ENCODE data around the gene FGF6.

The FGF6 gene

DNA sequence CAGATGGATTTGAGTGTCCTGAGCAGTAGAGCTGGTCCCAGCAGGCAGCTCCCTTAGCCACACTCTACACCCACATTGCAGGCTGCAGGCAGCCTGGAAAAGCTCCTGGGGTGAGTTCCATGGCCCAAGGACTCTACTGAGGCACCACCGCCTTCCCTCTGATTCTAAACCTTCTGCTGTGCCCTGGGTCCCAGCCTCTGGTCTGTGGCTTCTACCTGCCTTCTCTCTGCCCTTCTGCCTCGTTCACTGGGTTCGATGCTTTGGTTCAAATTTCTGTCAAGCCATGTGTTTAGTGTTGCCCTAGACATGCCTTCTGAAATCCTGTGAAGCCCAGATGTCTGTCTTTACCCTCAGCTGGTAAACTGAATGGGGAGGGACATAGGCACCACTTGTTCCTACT is 1.5 kb upstream of the FGF6 start:
- DNase-seq (ENCODE audit: low read depth), result no peak

DNA sequence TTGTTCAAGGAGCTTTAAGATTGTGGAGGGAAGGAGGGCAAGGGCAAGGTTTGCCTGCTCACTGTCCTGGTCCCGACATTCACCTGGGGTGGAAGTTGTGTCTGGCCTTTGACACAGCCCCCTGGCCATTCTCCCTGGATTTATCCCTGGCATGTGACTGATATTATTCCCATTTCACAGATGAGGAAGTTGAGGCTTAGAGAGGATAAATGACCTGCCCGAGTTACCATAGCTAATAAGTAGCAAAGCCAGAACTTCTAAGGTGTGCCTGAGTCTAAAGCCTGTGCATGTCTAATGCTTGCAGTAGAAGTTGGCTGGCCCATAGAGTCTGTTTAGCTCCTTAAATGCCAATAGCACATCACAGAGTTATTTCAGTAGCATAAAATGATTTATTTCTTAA is 720 bp upstream of the FGF6 start:
- DNase-seq (ENCODE audit: low read depth), result no peak

DNA sequence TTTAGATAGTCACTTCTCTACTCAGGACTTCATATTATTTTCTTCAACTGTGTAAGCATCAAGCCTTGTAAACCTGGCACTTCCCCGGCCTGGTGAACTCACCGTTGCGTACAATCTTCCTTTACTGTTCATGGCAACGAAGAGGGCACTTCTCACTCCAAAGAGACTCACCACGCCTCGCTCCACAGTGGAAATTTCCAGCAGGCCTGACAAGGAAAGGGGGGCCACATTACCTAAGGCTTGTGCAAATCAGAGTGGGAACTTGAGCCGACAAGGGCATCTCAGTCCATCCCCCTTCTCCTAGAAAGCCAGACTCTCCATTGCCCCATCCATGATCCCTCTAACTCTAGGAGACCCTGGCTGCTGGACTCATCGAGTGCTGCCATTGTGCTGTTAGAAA is 1.6 kb downstream of the FGF6 start:
- DNase-seq (ENCODE audit: low read depth), result no peak

DNA sequence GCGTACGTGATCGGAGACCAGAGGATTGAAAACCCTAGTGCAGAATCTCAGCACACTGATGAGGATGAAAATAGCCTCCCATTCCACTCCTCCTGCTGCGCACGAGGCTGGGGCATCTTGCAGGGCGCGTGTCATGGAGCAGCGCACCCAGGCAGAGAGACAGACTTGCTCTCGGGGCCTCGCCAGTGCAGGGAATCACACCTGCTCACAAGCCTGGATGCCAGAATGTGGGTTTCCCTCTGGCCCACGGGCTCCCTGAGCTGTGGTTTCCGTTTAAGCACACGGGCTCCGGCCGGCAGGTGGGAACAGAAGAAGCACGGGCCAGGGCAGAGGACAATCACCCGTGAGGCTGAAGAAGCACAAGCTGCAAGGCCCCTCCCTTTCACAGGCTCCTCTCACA is 2.0 kb downstream of the FGF6 start:
- DNase-seq (ENCODE audit: low read depth), result no peak

DNA sequence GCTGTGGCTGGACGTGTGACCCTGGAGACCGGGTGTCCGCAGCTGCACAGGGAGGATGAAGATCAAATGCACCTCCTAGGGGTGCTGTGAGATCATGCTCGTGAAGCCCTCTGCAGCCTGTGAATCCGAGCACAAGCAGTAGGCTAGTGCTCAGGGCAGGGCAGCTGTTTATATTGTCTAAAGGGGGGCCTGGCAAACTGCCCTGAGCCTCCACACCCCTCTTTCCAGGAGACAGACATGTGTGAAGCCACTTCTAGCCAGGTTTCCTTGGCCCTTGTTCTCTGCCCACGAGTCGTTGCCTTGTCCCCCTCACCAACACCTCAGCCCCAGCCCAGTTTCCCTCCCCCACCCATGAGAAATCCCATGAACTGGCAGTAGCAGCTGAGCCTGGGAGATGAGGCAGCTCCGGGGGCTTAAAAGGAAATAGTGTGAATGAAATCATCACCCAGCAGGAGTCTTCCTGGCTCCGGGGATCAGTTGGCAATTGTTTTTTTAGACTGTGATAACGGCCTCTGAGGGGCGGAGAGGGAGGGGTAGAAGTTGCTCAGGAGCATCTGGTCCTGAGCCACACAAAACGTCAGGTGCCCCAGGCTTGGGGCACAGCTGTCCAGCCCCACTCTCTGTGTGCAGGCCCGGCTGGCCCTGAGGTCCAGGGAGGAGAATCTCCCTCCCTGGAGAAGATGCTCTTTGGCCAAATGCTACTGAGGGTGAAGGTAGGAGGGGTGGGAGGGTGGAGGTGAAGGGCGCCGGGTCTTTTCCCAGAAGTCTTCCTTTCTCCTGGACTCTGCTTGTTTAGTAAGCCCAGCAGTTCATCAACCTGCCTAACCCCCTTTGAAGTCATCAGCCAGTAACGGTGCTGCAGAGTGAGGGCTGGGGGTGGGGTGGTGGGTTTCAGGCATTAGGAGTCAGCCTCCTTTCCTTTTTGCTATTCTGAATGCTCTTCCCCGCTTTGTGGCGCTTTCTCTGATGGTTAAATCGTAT is 4.0 kb downstream of the FGF6 start:
- DNase-seq (ENCODE audit: low read depth), result no peak

DNA sequence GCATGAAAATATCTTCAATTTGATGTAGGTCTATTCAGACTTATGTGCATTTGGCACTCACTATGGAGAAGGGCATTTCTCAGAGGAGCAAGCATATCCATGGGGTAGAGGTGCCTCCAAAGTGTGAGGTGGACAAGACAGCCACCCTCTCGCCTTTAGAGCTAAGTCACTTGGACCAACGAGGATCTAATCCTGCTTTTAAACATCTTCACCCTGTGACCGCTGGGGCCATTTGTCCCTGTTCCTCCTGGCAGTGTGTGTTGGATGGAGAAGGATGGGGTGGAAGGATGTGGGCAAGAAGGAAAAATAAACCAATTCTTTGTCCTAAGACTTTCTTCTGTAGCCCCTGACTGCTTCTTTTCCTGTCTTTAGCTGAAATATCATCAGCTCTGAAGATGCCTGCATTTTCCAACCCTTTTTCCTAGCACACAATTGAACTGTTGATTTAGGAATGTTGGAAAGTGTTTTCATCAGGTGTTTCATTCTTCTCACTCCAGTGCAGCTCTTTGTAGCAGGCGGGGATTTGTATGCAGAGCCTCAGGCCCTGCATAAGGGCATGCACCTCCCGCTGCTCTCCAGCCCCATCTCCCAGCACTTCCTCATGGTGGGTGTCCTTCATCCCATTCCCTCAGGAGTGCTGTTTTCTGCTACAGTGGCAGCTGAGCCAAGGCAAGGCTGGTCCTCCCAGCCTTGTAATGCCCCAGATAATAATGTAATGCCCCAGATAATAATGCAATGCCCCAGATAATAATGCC is 5.3 kb downstream of the FGF6 start:
- DNase-seq (ENCODE audit: low read depth), result no peak

DNA sequence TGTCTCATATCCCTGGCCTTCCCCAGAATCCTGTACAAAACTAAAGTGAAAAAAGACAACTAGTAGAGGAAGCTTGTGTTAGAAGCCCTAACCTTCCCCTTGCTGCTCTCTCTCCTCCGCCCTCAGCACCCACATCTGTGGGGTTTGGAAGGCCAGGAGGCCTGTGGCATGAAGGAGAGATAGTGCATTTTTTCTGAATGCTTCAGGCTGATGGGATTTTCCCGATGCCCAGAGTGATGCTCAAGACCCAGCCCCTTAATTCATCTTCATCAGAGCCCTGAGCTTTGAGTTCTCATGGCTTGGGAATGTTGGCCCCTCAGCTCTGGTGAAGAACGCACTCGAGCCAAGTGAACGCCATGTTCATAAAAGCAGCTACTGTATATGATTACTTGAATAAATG is 5.9 kb downstream of the FGF6 start:
- DNase-seq (ENCODE audit: low read depth), result no peak

DNA sequence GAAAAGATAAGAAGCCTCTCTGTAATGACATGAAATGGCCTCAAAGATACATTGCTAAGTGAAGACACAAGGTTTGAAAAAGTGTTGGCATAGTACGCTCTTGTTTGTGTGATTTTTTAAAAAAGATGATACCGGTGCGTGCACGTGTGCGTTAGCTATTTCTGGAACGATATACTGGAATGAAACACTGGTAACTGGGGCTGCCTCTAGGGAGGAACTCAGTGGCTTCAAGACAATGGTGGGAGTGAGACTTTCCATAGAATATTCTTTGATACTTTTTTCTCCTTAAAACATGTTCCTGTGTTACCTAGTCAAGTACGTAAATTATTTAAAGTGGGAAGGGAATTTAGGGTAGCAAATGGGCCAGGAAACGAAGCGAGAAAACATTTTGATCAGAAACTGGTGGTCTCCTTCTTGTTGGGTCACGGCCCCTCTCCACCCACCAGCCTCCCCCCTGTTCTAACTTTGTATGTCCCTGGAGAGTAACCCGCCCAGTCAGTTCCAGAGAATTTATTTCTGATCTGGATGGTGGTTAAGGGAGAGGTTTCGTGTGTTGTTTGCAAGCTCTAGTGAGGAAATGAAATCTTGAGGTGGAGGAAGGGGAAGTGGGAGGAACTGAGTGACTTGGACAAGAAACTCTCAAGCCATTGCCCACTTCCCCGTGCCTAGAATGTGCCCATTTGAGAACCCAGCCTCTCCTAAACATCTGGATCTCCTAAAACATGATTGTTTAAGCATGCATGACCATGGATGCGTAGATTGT is 6.6 kb downstream of the FGF6 start:
- DNase-seq (ENCODE audit: low read depth), result no peak

DNA sequence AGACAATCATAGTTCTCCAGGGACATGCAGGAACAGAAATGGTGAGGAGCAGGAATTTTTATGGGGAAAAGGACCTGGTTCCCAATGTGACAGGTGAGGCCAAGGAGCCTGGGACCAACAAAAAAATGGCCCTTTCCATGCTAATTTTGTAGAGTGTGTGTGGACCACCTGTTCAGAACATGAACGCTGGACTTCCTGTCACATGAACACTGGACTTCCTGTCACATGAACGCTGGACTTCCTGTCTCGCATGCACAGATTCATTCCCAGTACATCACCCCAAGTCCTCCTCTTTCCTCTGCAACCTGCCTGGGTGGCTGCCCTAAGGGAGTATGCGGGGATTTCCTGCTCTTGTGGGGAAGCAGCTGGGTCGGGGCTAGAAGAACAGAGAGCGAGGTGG is 10.1 kb downstream of the FGF6 start:
- DNase-seq (ENCODE audit: low read depth), result no peak

DNA sequence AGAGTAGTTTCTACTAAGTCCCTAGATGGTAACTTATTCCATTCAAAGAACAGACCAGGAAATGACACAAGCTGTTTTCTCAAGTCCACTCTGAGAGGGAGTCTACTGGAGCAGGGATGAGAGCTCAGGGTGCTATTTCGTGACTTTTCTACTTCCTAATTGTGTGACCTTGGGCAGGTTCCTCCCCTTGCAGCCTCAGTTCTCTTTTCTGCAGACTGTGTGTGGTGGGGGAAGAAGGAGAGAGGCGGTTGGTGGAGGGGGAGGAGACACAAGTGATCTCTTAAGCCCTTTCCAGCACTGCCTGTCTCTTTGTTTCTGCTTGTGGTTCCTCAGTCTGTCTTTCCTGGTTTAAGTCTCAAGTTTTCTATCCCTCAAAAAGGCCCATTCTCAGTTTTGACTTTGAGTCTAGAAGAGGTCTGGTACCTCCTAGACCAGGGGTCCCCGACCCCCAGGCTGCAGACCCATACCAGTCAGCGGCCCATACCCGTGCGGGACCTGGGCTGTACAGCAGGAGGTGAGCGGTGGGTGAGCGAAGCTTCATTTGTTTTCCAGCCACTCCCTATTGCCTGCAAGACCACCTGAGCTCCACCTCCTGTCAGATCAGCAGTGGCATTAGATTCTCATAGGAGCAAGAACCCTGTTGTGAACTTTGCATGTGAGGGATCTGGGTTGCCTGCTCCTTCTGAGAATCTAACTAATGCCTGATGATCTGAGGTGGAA is 10.7 kb downstream of the FGF6 start:
- no peak for DNase-seq (ENCODE audit: low read depth)

DNA sequence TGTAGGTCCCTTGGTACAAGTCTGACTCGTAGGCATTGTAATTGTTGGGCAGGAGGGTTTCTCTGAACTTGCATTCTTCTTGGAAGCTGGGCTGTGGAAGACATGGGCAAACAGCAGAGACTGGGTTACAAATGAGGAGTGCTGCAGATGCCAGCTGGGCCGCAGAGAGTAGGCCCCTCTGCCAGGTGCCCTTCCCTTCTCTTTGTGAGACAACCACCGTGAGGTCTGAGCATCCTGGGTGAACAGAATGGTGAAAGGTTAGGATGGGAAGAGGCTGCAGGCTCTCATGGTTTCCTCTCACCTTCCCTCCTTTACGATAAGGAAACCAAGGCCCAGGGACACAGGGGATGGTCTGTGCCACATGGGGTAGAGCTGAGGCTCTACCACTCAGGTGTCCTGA is 11.3 kb downstream of the FGF6 start:
- no peak for DNase-seq (ENCODE audit: low read depth)

DNA sequence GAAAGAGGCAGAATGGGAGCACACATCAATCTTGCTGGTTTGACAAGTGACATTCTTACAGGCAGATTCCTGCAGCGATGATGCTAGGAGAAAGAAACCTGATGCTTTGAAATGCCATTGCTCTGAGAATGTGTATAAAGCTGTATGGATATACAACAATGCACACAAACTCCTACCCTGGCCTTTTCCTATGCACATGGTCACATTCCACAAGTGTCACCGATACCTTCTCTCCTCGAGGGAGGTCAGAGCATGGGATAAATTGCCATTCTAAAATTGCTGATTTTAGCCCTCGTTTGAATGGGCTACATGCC is 11.9 kb downstream of the FGF6 start:
- DNase-seq (ENCODE audit: low read depth), result no peak

DNA sequence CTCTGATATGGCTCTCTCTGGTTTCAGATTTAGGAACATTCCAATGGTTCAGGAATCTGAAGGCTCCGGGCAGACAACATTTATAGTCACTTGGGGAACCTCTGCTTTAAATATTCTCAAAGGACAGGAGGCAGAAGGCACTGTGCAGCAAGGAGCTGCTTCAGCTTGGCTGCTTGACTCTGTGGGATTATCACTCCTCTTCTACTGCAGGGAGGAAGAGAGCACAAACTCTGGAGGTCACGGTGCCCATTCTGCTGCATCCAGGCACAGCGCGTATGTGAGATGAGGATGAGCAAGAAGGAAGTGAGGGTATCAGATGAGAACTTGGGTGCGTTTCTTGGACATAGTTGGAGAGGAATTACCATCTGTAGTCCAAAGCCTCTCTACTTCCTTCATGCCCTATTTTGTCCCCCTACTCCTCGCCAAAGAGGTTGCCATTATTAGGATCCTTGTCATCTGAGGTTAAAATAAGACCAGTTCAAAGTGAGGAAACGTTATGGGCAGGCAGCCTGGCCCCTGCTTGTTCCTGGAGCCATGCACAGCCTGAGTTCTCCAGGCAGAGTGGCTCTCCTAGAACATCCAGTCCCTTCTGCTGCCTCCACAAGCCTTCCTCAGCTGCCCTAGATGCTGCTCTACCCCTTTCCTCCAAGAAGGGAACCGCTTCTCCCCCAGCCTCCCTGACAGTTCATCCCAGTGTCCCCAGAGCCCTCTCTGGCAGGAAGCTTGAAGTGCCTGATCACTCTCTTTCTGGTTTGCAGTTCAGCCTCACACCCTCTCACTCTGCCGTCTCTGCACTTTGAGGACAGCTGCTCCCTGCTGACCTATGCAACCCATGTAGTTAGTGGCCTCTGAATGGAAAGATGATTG is 12.5 kb downstream of the FGF6 start:
- DNase-seq (ENCODE audit: low read depth), result no peak

DNA sequence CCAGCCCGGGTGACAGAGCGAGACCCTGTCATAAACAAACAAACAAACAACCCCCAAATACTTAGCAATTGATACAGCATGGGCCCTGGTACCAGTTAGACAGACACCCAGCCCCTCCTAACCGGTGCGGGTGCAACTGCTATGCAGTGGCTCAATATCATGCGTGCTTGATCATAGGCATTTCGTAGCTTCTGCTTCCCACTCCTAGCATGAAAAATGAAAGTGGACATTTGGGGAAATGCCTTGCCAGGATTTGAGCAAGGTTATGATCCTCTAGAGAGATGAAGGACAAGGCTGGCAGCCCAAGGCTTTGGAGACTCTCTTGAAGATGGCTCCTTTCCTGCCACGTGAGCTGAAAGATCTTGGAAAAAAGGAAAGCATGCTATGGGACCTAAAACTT is 13.7 kb downstream of the FGF6 start:
- no peak for DNase-seq (ENCODE audit: low read depth)

DNA sequence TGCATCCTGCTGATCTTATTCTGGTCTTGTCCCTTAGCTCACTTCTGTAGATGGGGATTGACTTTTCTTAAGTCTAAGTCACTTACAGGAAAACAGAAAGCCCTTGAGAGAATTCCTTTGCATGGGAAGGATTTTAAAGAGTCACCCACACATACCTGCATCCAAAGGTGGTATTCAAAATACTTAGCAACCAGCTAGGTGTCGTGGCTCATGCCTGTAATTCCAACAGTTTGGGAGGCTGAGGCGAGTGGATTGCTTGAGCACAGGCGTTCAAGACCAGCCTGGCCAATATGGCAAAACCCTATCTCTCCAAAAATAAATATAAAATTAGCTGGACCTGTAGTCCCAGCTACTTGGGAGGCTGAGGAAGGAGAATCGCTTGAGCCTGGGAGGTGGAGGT is 14.2 kb downstream of the FGF6 start:
- no peak for DNase-seq (ENCODE audit: low read depth)

DNA sequence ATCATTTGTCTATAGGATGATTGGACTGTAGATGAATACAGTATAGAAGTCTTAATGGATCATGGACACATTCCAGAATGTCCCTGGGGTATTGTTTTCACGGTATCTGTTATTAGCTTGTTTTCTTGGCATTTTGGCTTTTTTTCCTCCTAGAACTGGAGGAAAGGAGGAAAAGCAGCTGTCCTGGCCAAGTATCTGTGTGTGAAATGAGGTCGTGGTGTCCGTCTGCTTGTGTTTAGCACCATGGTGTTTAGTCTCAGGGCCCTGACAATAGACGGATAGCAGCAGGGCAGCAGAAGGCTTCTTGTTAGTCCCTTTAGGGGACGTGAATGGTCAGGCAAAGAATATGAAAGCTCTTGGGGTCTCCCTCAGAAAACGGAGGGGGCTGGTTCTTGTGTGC is 21.2 kb downstream of the FGF6 start:
- DNase-seq (ENCODE audit: low read depth), result no peak

DNA sequence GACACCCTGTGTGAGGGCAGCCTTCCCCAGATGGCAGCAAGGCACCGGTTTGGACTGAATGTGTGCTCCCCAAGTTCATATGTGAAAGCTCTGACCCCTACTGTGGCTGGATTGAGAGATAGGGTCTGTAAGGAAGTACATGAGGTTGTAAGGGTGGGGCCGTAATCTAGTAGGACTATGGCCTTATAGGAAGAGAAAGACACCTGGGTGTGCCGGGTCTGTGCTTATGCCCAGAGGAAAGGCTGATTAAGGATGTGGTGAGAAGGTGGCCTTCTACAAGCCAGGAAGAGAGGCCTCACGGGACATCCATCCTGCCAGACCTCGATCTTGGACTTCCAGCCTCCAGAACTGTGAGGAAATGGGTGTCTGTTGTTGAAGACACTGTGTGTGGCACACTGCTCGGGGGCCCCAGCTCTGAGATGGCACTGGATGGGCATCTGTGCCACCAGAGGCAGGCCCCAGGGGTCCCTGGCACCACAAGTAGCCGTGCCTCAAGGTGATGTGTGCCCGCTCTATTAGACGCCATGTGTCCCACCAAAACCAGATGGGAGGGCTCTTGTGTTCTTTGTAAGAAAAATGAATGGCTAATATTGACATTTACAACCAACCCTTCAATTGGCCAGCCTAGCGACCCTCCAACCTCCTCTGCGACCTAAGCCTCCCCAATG is 22.0 kb downstream of the FGF6 start:
- DNase-seq (ENCODE audit: low read depth), result no peak

DNA sequence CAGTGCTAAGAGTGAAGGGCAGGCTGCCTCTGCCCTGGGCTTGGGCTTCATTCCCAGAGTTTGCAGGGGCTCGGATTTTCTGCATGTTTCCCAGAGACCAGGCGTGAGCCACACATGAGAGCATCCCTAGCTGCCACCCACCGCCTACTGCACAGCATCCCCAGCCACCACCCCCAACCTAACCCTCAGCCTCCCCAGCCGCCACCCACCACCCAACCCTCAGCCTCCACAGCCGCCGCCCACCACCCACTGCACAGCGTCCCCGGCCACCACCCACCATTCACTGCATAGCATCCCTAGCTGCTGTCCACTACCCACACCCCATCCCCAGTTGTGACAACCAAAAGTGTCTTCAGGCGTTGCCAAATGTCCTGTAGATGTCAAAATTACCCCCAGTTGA is 22.6 kb downstream of the FGF6 start:
- no peak for DNase-seq (ENCODE audit: low read depth)

DNA sequence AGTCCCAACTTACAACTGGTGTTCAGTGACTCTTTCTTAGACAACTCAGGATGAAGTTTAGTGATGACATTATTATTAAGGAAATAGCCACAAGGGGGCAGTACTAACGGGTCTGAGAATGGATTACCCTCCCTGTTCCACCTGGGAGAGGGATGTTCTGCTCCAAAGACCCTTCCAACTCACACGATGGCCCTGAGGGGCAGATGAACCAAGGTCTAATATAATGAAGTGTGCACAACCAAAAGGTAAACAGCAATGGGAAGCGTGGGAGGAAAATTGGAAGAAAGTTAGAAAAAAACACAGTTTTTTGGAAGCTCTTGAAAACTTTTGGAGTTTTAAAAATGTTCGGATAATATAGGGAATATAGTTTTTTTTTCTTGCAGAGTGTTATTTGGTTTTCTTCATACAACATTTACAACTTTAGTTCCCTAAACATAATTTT is 24.0 kb downstream of the FGF6 start:
- peak; percentile 11 for DNase-seq (ENCODE audit: low read depth)

DNA sequence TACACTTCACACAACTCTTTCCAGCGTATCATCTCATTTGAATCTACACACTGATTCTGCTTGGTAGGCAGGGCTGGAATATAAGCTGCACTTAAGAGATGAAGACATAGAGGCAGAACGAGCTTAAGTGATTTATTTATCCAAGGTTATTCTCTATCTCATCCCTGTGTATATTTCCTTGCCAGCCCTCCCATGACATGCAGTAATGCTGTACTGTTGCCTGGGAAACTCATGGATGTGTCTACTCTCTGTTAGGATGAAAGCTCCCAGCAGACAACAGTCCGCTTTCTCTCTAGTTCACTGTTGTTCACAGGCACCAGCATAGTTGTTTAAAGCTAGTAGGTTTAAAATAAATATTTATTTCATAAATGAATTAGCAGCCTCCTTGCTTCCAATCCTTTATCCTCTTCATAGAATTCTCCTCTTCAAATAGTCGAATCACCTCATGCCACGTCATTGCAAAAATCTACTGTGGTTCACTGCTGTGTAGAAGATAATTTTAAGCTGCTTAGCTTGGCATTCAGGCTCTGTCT is 25.4 kb downstream of the FGF6 start:
- DNase-seq (ENCODE audit: low read depth), result no peak
